Measurements from ENCODE around the gene OR1S2.

OR1S2 gene

DNA sequence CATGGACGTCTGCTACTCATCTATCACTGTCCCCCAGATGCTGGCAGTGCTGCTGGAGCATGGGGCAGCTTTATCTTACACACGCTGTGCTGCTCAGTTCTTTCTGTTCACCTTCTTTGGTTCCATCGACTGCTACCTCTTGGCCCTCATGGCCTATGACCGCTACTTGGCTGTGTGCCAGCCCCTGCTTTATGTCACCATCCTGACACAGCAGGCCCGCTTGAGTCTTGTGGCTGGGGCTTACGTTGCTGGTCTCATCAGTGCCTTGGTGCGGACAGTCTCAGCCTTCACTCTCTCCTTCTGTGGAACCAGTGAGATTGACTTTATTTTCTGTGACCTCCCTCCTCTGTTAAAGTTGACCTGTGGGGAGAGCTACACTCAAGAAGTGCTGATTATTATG, 24.3 kb downstream of the OR1S2 start:
- H3K36me3 ChIP-seq (ENCODE audit: control insufficient read depth, insufficient read depth, low read length): no peaks in the 10 kb centered on the region
- H3K27me3 ChIP-seq (ENCODE audit: control insufficient read depth, insufficient read depth, low read length): no peaks in the 10 kb centered on the region
- H3K9me3 ChIP-seq (ENCODE audit: control insufficient read depth, low read length): no peaks in the 10 kb centered on the region
- no peak overlapping the region for H3K9ac ChIP-seq (ENCODE audit: low read length)
- no peaks in the 10 kb centered on the region for H3K4me1 ChIP-seq (ENCODE audit: control insufficient read depth, insufficient read depth, low read length)
- no peak overlapping the region for H3K4me3 ChIP-seq (ENCODE audit: low read length)

DNA sequence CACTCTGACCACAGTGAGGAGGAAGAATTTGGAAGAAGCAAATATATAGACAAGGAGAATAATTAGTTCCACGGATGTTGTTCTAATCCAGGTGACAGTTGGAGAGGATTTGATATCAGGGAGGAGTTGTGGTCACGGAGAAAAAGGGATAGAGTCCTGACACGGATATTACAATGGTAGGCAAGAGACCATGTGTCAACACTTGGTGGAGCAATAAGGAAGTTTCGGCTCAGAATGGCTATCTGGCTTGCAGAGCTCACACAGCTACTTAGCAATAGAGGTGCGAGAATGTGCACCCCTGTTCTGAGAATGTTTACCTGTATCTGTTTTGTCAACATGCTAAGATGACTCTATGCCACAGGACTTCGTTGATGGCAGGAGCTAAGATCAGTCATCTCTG, 25.5 kb downstream of the OR1S2 start:
- Histone ChIP-seq H3K4me3 (ENCODE audit: low read length) (no peak overlapping the region), H3K27me3 (ENCODE audit: control insufficient read depth, insufficient read depth, low read length) (no peaks in the 10 kb centered on the region), H3K9me3 (ENCODE audit: control insufficient read depth, low read length) (no peaks in the 10 kb centered on the region), H3K36me3 (ENCODE audit: control insufficient read depth, insufficient read depth, low read length) (no peaks in the 10 kb centered on the region), H3K9ac (ENCODE audit: low read length) (no peak overlapping the region), H3K4me1 (ENCODE audit: control insufficient read depth, insufficient read depth, low read length) (no peaks in the 10 kb centered on the region)

DNA sequence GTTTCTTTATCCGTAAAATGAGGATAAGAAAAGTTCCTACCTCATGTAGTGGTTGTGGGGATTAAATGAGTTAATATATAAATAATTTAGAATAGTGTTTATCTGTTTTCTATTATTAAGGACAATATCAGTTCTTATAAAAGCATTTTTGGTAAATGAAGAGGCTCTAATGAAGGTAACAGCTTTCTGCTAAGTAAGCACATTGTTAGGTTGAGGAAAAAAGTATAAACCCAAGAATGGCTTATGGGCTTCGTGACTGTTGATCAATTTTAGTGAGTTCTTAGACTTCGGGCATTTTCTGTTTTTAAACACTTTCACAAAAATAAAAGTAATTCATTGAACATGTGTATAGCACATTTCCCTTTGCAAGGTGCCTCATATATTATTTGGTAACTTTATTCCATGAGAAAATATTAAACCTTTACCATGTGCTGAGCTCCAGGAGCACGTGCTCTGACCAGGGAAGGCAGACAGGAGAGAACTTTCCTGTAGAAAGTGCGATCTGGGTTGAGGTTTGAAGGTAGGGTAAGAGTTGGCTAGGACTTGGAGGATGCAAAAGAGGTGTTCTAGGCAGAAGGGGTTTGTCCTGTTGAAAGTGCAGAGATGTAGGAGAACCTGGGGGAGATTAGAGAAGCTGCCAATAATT, 26.4 kb downstream of the OR1S2 start:
- Histone ChIP-seq H3K9ac (ENCODE audit: low read length) (no peak overlapping the region), H3K27me3 (ENCODE audit: control insufficient read depth, insufficient read depth, low read length) (no peaks in the 10 kb centered on the region), H3K4me3 (ENCODE audit: low read length) (no peak overlapping the region), H3K4me1 (ENCODE audit: control insufficient read depth, insufficient read depth, low read length) (no peaks in the 10 kb centered on the region), H3K9me3 (ENCODE audit: control insufficient read depth, low read length) (no peaks in the 10 kb centered on the region), H3K36me3 (ENCODE audit: control insufficient read depth, insufficient read depth, low read length) (no peaks in the 10 kb centered on the region)

DNA sequence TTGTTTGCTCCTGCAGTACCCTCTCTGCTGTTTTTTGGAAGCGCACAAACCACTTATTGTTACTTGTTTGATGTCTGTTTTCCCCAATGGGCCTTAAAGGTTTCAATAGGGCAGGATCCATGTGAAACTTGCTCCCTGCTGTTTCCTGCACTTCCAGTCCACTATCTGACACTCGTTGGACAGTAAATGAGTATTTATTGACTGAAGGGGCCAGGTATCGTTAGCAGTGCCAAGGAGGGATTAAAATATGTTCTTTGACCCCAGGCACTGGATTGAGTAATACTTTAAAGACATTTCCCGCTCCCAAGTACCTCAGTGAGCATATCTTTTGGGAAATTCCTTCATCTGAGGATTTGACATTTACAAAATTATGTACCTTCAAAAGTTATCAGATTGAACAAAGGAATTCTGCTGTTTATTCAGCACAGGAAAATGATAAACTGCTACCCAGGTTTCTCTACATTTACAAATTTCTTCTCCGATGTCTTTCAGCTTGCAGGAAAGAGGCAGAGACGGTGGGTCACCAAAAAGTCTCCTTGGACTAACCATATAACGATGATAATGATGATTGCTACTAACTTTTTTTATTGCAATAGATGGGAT, 38.3 kb downstream of the OR1S2 start:
- H3K9me3 ChIP-seq (ENCODE audit: control insufficient read depth, low read length): no peaks in the 10 kb centered on the region
- peaks cover 4% of the 10 kb centered on the region for H3K4me1 ChIP-seq (ENCODE audit: control insufficient read depth, insufficient read depth, low read length)
- H3K27me3 ChIP-seq (ENCODE audit: control insufficient read depth, insufficient read depth, low read length): no peaks in the 10 kb centered on the region
- no peak overlapping the region for H3K9ac ChIP-seq (ENCODE audit: low read length)
- H3K36me3 ChIP-seq (ENCODE audit: control insufficient read depth, insufficient read depth, low read length): no peaks in the 10 kb centered on the region
- no peak overlapping the region for H3K4me3 ChIP-seq (ENCODE audit: low read length)

DNA sequence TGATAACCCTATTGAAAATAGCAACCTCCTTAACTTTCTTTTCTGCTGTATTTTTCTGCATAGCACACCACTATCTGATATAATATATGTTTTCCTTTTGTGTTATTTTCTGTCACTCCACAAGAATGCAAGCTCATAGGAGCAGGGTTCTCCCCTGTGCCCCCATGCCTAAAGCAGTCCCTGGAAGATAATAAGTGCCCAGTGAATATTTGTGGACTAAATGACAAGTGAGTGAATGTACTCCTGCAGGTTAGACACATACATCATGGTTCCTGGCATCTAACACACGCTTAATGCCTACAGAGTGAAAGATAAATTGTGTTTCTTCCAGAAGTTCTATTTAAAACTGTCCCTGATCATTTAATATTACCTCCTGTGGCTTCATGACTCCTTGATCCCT, 39.0 kb downstream of the OR1S2 start:
- no peak overlapping the region for H3K9ac ChIP-seq (ENCODE audit: low read length)
- no peaks in the 10 kb centered on the region for H3K27me3 ChIP-seq (ENCODE audit: control insufficient read depth, insufficient read depth, low read length)
- H3K4me1 ChIP-seq (ENCODE audit: control insufficient read depth, insufficient read depth, low read length): peaks cover 4% of the 10 kb centered on the region
- no peaks in the 10 kb centered on the region for H3K36me3 ChIP-seq (ENCODE audit: control insufficient read depth, insufficient read depth, low read length)
- H3K9me3 ChIP-seq (ENCODE audit: control insufficient read depth, low read length): no peaks in the 10 kb centered on the region
- no peak overlapping the region for H3K4me3 ChIP-seq (ENCODE audit: low read length)

DNA sequence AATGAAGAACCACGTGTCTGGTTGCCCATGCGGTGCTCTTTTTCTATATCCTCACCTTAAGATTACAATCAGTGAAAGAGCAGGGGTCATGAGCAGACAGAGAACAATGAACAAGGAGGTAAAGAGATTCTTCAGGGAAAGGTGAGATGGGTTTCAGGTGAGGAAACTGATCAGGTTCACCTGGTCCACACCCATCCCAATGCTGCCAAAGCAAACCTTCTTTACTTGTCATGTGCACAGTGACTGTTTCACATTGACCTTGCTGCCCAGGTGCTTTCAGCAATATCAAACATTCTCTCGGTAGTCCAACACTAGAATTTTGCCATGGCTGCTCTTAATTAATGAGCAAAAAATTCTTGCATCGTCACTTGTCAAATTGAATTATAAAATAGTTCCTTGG, 39.6 kb downstream of the OR1S2 start:
- Histone ChIP-seq H3K27me3 (ENCODE audit: control insufficient read depth, insufficient read depth, low read length) (no peaks in the 10 kb centered on the region), H3K9me3 (ENCODE audit: control insufficient read depth, low read length) (no peaks in the 10 kb centered on the region)

More for the DNA sequence above, 39.6 kb downstream of the OR1S2 start:
- Histone ChIP-seq H3K4me1 (ENCODE audit: control insufficient read depth, insufficient read depth, low read length) (peaks cover 4% of the 10 kb centered on the region), H3K4me3 (ENCODE audit: low read length) (no peak overlapping the region), H3K9ac (ENCODE audit: low read length) (no peak overlapping the region), H3K36me3 (ENCODE audit: control insufficient read depth, insufficient read depth, low read length) (no peaks in the 10 kb centered on the region)

Data from mucosa of stomach (tissue), 1 donor.